Endometrial microvascular endothelial cells (primary cell): Measurements from ENCODE around the gene TAOK2. TPM values are rescaled to one million over a fixed set of nuclear protein-coding genes. Genes with fewer than 3 reads are reported as not detected.
"Not testable (repeated sequence)": the region's sequence is repeated elsewhere in the genome, so short reads cannot be mapped to it uniquely, and the experiment has no call there.

Experiments
- in situ Hi-C: cut with HindIII; loops from 2 replicates; pipeline ENCODE4 v1.10.0; 2017; ENCODE audit warnings: low sequenced_read_pairs, low pct_unique_long_range_greater_than_20kb; ENCODE audit errors: inconsistent ontology term
- total RNA-seq: library from RNA; depleted of rRNA; stranded (reverse); fragments of >200 nt; gene quantifications from one replicate; pipeline ENCODE4 v1.2.3, GENCODE V29; 2015; ENCODE audit errors: inconsistent ontology term

TAOK2 gene
- total RNA-seq, 1 donor from 2014 or later: 87.5 TPM

DNA sequence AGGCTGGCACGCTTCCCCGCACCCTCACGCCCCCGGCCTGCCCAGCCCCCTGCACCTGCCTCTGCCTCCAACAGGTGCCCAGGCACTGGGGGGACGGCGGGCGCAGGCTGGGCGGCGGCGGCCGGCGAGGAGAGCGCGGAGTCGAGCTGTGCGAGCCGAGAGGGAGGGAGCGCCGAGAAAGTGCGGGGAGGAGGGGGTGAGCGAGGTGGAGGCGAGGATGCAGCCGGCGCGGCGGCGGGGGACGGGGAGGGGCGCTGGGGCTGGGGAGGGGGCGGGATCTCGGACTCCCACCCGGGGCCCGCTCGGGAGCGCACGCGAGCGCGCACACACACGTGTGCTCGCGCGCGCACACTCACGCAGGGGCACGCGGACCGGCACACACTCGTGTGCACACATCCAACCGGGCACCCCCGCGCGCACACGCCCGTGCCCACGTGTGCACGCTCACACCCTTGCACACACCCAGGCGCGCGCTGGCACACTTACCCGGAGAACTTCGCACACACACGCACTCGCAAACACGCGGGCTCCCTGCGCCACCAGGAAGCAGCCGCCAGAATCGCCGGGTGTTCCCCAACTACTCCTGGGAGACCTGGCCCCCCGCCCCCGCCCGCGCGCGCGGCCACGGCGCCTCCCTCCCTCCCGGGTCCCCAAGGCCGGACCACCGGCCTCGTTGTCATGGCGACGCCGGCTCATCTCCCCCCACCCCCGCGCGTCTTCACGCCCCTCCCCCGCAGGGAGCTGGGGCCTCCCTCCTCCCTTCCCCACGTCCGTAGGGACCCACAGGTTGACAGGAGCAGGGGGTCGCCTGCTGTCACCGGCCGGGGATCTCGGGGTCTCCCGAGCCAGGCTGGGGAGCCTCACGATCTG lies 37.4 kb downstream of the TAOK2 start, which contains the start of gene DOC2A:
Gene DOC2A, minus strand, starts transcription at position 184 of the 870 bp plus-strand sequence. CDS start 805 bp downstream, outside the sequence.
- in situ Hi-C loops: no loop called here

DNA sequence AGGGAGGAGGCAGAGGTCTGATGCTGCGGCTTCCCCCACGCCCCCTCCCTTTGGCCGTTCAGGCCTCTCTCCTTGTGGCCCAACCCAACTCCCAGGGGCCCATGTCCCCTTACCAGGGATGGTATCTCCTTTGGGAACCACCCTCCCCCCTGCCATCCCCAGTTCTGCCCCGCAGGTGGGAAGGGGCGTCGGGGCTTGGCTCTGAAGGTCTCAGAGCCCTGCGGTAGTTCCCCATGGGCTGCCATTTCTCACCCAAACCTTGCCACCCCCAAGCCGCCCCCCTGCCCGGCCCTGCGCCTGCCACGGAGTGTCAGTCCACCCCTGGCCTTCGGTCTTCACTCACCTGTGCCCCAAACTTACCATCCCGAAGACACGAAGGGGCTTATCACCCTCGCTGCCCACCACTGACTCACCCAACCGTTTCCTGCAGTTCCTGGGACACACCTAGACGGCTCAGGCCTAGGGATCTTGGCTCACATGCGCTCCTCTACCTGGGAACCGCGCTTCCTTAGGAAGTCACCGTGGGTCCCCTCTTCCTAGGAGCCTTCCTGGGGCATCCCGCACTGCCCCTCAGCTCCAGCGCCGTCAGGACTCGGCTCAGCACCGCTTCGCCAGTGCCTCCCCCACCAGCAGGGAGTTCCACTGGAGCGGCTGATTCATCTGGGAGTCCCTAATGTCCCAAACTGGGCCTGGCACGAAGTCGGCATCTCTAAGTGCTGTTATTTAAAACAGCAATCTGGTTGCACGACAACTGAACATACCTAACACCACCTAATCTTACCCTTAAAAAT lies 38.2 kb downstream of the TAOK2 start:
- in situ Hi-C loops: no loop called here

DNA sequence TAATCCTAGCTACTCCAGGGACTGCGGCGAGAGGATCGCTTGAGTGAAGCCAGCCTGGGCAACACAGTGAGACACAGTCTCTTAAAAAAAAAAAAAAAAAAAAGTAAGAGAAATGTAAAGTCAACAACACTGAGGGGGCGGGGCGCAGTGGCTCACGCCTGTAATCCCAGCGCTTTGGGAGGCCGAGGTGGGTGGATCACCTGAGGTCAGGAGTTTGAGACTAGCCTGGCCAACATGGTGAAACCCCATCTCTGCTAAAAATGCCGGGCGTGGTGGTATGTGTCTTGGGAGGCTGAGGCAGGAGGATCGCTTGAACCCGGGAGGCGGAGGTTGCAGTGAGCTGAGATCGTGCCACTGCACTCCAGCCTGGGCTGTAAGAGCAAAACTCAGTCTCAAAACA lies 38.9 kb downstream of the TAOK2 start:
- in situ Hi-C loops: not testable (repeated sequence)

DNA sequence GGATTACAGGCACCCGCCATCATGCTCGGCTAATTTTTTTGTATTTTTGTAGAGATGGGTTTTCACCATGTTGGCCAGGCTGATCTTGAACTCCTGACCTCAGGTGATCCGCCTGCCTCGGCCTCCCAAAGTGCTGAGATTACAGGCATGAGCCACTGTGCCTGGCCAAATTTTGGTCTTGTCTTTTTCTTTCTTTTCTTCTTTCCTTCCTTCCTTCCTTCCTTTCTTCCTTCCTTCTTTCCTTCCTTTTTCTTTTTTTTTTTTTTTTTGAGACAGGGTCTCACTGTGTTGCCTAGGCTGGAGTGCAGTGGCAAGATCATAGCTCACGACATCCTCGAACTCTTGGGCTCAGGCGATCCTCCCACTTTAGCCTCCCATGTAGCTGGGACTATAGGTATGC lies 41.8 kb downstream of the TAOK2 start:
- in situ Hi-C loops: not testable (repeated sequence)

DNA sequence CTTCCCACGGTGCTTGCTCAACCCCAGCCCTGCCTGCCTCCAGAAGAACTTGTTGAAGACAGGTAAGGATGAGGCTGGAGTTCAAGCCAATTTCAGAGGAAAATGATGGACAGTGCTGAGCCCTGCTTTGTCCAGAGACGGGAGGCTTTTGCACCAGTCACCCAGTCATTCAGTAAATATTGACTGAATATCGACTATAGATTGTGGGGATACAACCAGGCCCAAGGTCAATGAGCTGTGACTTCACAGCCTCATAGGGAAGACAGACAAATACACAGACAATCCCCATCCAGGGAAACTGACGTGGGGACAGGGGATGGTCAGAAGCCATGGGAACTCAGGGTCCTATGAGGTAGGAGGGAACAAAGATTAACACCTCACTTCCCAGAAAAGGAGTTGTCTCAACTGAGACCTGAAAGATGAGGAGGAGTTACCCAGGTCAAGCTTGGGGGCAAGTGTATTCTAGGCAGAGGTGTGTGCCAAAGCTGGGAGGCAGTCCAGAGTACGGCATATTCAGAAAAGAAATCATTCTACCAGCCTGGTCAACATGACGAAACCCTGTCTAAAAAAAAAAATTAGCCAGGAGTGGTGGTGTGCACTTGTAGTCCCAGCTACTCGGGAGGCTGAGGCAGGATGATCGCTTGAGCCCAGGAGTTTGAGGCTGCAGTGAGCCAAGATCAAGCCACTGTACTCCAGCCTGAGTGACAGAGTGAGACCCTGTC lies 43.0 kb downstream of the TAOK2 start:
- in situ Hi-C loops: no loop called here

DNA sequence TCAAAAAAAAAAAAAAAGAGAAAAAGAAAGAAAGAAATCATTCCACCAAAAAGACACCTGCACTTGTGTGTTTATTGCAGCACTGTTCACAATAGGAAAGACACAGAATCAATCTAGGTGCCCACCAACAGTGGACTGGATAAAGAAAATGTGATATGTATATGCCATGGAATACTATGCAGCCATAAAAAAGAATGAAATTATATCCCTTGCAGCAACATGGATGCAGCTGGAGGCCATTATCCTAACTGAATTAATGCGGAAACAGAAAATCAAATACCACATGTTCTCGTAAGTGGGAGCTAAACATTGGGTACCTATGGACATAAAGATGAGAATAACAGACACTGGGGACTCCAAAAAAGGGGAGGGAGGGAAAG lies 43.6 kb downstream of the TAOK2 start:
- in situ Hi-C loops: no loop called here

DNA sequence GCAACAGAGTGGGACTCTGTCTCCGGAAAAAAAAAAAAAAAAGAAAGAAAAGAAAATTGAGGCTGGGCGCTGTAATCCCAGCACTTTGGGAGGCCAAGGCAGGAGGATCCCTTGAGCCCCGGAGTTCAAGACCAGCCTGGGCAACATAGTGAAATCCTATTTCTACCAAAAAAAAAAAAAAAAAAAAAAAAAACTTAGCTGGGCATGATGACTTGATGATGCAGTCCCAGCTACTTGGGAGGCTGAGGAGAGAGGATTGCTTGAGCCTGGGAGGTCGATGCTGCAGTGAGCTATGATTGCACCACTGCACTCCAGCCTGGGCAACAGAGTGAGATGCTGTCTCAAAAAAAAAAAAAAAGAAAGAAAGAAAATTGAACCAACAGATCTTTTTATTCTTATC lies 44.3 kb downstream of the TAOK2 start:
- in situ Hi-C loops: not testable (repeated sequence)

DNA sequence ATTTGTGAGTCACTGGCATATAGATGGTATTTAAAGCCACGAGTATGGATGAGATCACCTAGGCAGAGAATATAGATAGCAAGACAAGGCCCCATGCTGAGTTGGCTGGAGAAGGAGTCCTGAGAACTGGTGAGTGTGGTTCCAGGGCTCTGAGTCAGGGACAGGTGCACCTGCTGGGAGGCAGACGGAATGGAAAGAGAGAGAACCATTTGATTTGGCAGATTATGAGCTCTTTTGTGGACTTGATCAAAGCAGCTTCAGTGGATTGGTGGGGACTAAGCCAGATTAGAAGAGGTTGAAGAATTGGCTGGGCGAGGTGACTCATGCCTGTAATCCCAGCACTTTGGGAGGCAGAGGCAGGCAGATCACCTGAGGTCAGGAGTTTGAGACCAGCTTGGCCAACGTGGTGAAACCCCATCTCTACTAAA lies 45.1 kb downstream of the TAOK2 start:
- in situ Hi-C loops: no loop called here

DNA sequence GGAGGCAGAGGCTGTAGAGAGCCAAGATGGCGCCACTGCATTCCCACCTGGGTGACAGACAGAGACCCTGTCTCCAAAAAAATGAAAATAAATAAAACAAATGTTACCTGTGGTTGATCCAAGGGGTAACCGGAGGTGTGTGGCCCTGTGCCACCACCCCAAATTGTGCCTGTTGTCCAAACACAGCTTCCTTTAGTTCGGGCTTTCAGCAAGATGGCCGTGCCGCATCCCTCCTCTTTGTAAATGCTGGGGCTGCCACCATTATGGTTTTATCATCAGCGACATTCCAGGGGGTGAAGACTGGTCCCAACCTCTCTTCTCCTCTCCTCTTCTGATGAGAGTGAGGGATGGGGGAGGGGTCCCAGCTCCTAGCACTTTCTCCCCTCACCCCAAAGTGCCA lies 49.2 kb downstream of the TAOK2 start, which contains the start of gene C16orf92:
Gene C16orf92, plus strand, starts transcription at position 312 of the 400 bp plus-strand sequence. CDS start 143 bp downstream, outside the sequence.
- in situ Hi-C loops: no loop called here

DNA sequence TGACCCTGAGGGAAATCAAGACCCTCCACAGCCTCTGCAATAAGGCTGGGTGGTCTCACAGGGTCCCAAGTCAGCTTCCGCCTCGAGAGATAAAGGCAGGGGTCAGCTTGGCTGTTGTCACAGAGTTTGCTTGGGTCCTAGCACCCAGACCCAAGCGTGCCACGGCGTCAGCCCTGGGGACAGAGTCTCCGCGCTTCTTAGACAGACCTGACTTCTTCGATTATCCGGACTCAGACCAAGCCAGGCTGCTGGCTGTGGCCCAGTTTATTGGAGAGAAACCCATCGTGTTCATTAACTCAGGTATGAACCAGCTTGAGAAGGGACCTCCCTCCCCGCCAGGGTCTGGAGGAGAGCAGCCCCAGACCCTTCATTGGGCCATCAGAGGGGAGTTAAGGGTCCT lies 49.9 kb downstream of the TAOK2 start:
- in situ Hi-C loops: no loop called here

DNA sequence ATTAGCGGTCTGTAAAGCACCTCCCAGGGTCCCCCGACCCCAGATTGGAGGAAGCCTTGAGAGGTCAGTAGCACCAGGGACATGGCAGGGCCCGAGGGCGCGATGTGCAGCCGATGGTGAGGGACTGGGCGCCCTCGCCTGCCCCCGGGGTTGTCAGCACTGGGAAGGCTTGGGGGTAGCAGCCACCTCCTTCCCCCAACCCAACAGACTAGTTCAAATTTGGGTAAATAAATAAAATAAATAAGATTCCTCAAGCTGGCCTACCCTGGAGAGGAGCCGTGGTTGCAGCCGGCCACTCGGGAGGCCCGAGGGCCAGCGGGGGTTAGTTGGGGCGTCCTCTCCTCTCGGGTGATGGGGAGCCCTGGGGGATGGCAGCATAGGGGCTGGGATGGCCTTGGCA lies 50.8 kb downstream of the TAOK2 start:
- in situ Hi-C loops: no loop called here

DNA sequence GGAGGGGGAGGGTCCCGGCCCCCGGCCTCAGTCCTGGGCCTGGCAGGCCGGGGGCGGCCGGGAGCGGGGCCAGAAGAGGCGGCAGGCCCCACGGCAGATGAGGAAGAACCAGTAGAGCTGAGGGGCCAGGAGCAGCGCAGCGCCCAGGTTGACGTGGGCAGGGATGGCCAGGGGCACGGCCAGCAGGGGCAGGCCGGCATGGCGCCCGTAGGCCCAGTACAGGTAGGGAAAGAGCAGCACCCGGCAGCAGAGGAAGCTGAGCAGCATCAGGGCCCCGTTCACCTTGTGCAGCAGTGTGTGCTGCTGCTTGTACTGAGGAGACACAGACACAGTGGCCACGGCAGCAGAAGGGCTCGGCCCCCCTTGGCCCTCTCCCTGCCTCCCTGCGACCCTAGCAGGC lies 51.5 kb downstream of the TAOK2 start:
- in situ Hi-C loops: no loop called here

DNA sequence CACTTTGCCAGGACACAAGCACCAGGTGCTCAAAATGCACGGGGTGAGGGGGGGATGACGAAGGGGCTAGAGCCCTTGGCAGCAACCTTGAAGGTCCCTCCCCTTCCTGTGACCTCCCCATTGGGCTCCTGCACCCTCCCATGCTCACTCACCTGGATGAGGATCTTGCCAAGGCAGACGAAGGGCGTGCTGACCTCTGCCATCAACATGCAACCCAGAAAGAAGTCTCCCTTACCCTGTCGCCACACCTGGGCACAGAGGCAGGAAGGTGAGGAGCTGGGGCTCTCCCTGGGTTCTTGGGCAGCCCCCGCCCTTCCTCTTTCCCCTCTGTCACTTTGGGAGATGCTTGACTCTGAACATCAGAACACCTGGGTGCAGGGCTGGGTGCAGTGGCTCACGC lies 51.9 kb downstream of the TAOK2 start:
- in situ Hi-C loops: no loop called here

DNA sequence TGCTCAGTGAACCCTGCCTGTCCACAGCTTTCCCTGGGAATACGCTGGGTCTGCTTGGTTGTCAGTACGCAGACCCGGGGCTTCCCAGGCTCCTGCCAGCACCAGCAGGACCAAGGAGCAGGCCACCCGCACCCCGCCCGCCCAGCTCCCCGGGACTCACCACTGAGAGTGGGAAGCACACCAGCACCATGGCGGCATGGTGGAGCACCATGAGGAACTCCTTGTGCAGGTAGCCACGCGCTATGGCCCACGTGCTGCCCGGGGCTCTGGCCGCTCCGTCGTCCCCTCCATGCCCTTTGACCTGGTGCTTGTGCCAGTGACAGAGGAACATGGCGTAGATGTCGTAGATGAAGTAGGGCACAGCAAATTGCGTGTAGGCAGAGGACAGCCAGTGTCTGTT lies 52.8 kb downstream of the TAOK2 start:
- in situ Hi-C loops: no loop called here

DNA sequence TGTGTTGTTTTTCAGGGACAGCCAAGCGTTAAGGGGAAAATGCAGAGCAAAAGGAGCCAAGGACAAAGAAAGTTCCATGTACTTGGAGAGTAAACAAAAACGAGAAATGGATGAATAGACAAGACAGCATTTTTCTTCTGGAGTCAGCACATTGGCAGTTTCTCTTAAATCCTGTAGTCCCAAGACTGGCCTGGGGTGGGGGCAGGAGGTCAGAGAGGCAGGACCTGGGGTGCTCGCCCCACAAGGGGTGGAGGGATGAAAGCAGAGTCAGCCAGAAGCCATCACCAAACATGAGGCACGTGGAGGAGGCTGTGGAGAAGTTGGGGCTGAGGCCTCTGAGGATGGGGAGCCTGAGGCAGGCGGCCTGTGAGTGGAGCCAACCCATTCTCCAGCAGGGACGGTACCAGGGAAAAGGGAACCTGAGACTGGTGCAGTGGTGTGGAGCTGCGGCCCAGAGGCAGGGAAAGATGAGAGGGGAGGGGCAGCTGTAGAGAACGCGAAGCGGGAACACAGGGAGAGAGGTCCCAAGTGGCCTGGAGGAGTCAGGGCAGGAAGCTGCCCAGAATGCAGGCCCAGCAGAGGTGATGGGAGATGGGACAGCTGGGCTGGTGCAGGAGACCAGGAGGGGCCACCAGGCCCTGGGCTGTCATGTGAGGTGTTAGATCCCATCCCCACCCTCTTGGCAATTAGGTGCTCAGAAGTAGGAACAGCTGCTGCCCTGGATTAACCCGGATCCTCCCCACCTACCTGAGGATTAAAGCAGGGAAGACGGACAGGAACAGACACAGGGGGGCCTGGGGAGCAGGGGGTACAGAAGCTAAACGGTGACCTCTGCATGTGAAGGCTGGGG lies 54.1 kb downstream of the TAOK2 start:
- in situ Hi-C loops: no loop called here

DNA sequence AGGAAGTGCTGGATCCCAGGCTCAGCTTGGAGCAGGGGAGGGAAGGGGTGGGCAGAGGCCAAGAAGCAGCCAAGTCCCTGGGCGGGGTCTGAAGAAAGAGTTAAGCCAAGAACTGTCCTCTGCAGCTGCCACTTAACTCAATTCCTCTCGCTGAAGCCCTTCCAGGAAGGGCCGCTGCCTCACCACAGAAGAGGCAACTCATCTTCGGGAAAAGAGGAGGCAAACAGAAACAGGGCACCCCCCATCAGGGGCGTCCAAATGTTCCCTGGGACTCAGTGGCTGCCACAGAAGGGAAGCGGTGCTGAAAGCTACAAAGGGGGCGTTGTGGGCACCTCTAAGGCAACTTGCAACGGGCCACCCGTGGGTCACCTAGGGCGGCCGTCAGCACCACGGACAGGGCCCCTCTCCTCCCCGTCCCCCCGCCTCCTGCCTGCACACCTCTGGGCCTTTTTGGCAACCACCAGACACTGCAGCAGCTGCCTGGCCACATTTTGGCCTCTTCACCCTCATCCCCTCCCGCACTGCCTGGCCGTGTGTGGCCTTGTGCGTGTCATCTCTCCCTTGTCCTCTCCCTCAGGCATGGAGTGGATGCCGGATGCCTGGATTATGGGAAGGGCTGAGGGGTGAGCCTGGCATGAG lies 54.9 kb downstream of the TAOK2 start:
- in situ Hi-C loops: no loop called here

DNA sequence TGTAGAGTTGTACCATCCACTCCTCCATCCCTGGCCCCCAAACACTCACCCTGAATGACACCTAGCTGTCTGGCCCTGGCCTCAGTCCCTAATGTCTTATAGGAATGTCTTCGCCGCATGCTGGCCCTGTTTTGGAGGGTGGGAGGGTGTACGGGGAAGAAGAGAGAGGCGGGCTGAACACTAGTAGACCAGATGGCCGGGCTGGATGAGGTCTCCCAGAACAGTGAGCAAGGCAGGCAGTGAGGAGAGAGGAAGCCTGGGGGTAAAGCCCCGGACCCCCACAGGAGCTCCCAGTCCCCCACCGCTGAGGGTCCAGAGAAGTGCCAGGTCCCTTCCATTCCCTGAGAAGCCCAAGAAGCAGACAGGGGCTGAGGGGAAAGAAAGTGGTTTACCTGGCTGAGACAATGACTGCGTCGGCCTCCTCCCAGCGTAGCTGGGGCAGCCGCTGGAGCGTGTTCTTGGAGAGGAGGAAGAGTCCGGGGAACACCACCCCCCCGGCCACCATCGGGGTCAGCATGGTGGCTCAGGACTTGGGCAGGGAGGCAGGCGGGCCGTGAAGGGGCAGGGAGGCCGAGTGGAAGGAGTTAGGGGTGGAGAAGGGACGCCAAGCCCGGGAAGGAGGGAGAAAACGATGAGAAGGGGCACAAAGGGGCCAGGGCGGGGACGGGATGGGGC lies 56.5 kb downstream of the TAOK2 start:
- in situ Hi-C loops: no loop called here
